Nephron (organoid): ENCODE data around the gene CCR5AS.

Source experiments
- H3K27ac Mint-ChIP-seq, 3 experiments: 2 replicates each; pipeline ENCODE4 v1.8.0; 2020; ENCODE audit warnings: mixed read lengths in 3 of 3, mild to moderate bottlenecking in 2 of 3, moderate library complexity in 1 of 3
- H3K27me3 Mint-ChIP-seq: 2 replicates; pipeline ENCODE4 v1.8.0; 2021; ENCODE audit warnings: low read depth, mild to moderate bottlenecking, moderate library complexity, mixed read lengths
- H3K36me3 Mint-ChIP-seq: 2 replicates; pipeline ENCODE4 v1.8.0; 2020; ENCODE audit warnings: low read depth, mixed read lengths
- H3K4me1 Mint-ChIP-seq: 2 replicates; pipeline ENCODE4 v1.8.0; 2020; ENCODE audit warnings: mixed read lengths
- H3K4me3 Mint-ChIP-seq, 3 experiments: 2 replicates each; pipeline ENCODE4 v1.8.0; 2020; ENCODE audit warnings: mild to moderate bottlenecking in 3 of 3, mixed read lengths in 3 of 3, moderate library complexity in 2 of 3
- H3K9me3 Mint-ChIP-seq: 2 replicates; pipeline ENCODE4 v1.8.0; 2020; ENCODE audit warnings: mixed read lengths
- CTCF ChIP-seq, 3 experiments: fragments of 200-600 bp; sonication (generic); IDR thresholded peaks; one replicate each; pipeline ENCODE4 v1.5.0; 2021; ENCODE audit warnings: antibody characterized with exemption in 3 of 3; ENCODE audit not compliant: unreplicated experiment in 3 of 3

CCR5AS gene

GRCh38 chr3:46318207-46318927, 88.5 kb downstream of the CCR5AS start:
- Mint-ChIP-seq H3K9me3 (no peaks in the 10 kb centered on the region), H3K27me3 (peaks cover 20% of the 10 kb centered on the region), H3K4me3 (no peak overlapping the region), H3K27ac (no peak overlapping the region), H3K4me1 (no peaks in the 10 kb centered on the region), H3K36me3 (no peaks in the 10 kb centered on the region)
- no peak for TF ChIP-seq CTCF (IDR thresholded peaks at IDR 0.05; ENCODE audit: unreplicated experiment in 3 of 3)

- H3K9me3 Mint-ChIP-seq: no peaks in the 10 kb centered on the region
- no peak overlapping the region for H3K4me3 Mint-ChIP-seq
- H3K4me1 Mint-ChIP-seq: no peaks in the 10 kb centered on the region
- TF ChIP-seq CTCF (IDR thresholded peaks at IDR 0.05; ENCODE audit: unreplicated experiment in 3 of 3): no peak
- peaks cover 19% of the 10 kb centered on the region for H3K27me3 Mint-ChIP-seq
- H3K36me3 Mint-ChIP-seq: no peaks in the 10 kb centered on the region
- no peak overlapping the region for H3K27ac Mint-ChIP-seq
These were observed 90.7 kb downstream of the CCR5AS start for GRCh38 chr3:46316206-46316605.

GRCh38 chr3:46314517-46314916, 92.3 kb downstream of the CCR5AS start:
- H3K27ac Mint-ChIP-seq: no peak overlapping the region
- H3K36me3 Mint-ChIP-seq: no peaks in the 10 kb centered on the region
- TF ChIP-seq CTCF (IDR thresholded peaks at IDR 0.05; ENCODE audit: unreplicated experiment in 3 of 3): no peak
- no peaks in the 10 kb centered on the region for H3K9me3 Mint-ChIP-seq
- H3K4me1 Mint-ChIP-seq: no peaks in the 10 kb centered on the region
- H3K27me3 Mint-ChIP-seq: peaks cover 13% of the 10 kb centered on the region
- no peak overlapping the region for H3K4me3 Mint-ChIP-seq
